GM12891 (cell line): ENCODE data around the gene ENTPD8.

Experiments used
- DNase-seq: peaks from one replicate; pipeline ENCODE4 v3.0.0; 2011; ENCODE audit warnings: low spot score; ENCODE audit not compliant: insufficient read length
- FAIRE-seq: peaks from 2 replicates; lab custom pipeline; 2011; peaks lifted over from hg19 to GRCh38; lab: Jason Lieb, UNC
- PAX5 ChIP-seq: IDR thresholded peaks from 2 replicates; pipeline ENCODE4 v1.6.1; 2011; ENCODE audit warnings: low read length, moderate library complexity, mild to moderate bottlenecking; ENCODE audit not compliant: insufficient read depth, severe bottlenecking
- POLR2A ChIP-seq: IDR thresholded peaks from 2 replicates; pipeline ENCODE4 v1.6.1; 2011; ENCODE audit warnings: low read depth, low read length, control low read depth
- POLR2AphosphoS5 ChIP-seq: IDR thresholded peaks from 2 replicates; pipeline ENCODE4 v1.6.1; 2011; ENCODE audit warnings: low read depth, low read length, control low read depth
- POU2F2 ChIP-seq: IDR thresholded peaks from 2 replicates; pipeline ENCODE4 v1.6.1; 2011; ENCODE audit warnings: low read depth, mild to moderate bottlenecking, control low read depth, low read length, moderate library complexity
- SPI1 ChIP-seq: IDR thresholded peaks from 2 replicates; pipeline ENCODE4 v1.6.1; 2011; ENCODE audit warnings: low read depth, low read length, control low read depth
- TAF1 ChIP-seq: IDR thresholded peaks from 2 replicates; pipeline ENCODE4 v1.6.1; 2011; ENCODE audit warnings: low read depth, low read length, control low read depth

The ENTPD8 gene

GRCh38 chr9:137465000-137465719 is 24.0 kb upstream of the ENTPD8 start:
- DNase-seq (no peak), FAIRE-seq (no peak)
- TF ChIP-seq PAX5: no peak
- no peak for TF ChIP-seq SPI1
- no peak for TF ChIP-seq TAF1
- TF ChIP-seq POLR2A: no peak
- no peak for TF ChIP-seq POU2F2
- TF ChIP-seq POLR2AphosphoS5: no peak

GRCh38 chr9:137464291-137464999 is 23.3 kb upstream of the ENTPD8 start:
- TF ChIP-seq POLR2A: no peak
- no peak for TF ChIP-seq PAX5
- TF ChIP-seq POU2F2: no peak
- TF ChIP-seq SPI1: no peak
- TF ChIP-seq POLR2AphosphoS5: no peak
- TF ChIP-seq TAF1: no peak
- DNase-seq (no peak), FAIRE-seq (no peak)

- no peak for TF ChIP-seq PAX5
- TF ChIP-seq POU2F2: no peak
- no peak for TF ChIP-seq POLR2A
- TF ChIP-seq SPI1: no peak
- TF ChIP-seq POLR2AphosphoS5: no peak
- FAIRE-seq (no peak), DNase-seq (no peak)
These were observed 22.8 kb upstream of the ENTPD8 start for GRCh38 chr9:137463931-137464290.

- DNase-seq: no peak
- TF ChIP-seq POLR2A: no peak
- no peak for TF ChIP-seq PAX5
- no peak for TF ChIP-seq TAF1
- no peak for TF ChIP-seq SPI1
- no peak for TF ChIP-seq POU2F2
- TF ChIP-seq POLR2AphosphoS5: no peak
- no peak for FAIRE-seq
These were observed 22.1 kb upstream of the ENTPD8 start for GRCh38 chr9:137462986-137463930.

- DNase-seq (no peak), FAIRE-seq (peak; percentile 26)
- TF ChIP-seq SPI1 (no peak), POU2F2 (no peak), POLR2AphosphoS5 (no peak), TAF1 (no peak), POLR2A (no peak), PAX5 (no peak)
These were observed 21.3 kb upstream of the ENTPD8 start for GRCh38 chr9:137462396-137462985.

GRCh38 chr9:137461663-137462395 is 20.7 kb upstream of the ENTPD8 start:
- peak; percentile 87 for DNase-seq
- TF ChIP-seq POU2F2: no peak
- TF ChIP-seq SPI1: 0 out of 2 replicates have a peak, but pooled peaks have one; percentile 45
- TF ChIP-seq POLR2AphosphoS5: 0 out of 2 replicates have a peak, but pooled peaks have one; percentile 26
- FAIRE-seq: peak; percentile 99

GRCh38 chr9:137461316-137461662 is 20.1 kb upstream of the ENTPD8 start:
- DNase-seq: no peak
- TF ChIP-seq POU2F2: no peak
- TF ChIP-seq PAX5: no peak
- no peak for TF ChIP-seq SPI1
- TF ChIP-seq TAF1: no peak
- TF ChIP-seq POLR2AphosphoS5: no peak
- TF ChIP-seq POLR2A: no peak
- FAIRE-seq: no peak

GRCh38 chr9:137460363-137461315 is 19.5 kb upstream of the ENTPD8 start:
- no peak for TF ChIP-seq PAX5
- TF ChIP-seq POLR2A: no peak
- TF ChIP-seq POLR2AphosphoS5: no peak
- TF ChIP-seq TAF1: no peak
- TF ChIP-seq POU2F2: no peak
- TF ChIP-seq SPI1: no peak
- DNase-seq (no peak), FAIRE-seq (no peak)
